Activated naive CD4-positive, alpha-beta T cell (primary cell): ENCODE measurements around the gene YY1.
"Not testable (repeated sequence)": the region's sequence is repeated elsewhere in the genome, so short reads cannot be mapped to it uniquely, and the experiment has no call there.

Experiments used
- DNase-seq, 4 experiments: peaks; one replicate each; lab custom pipeline; 2025; lab: John Stamatoyannopoulos, UW

YY1 gene

DNA sequence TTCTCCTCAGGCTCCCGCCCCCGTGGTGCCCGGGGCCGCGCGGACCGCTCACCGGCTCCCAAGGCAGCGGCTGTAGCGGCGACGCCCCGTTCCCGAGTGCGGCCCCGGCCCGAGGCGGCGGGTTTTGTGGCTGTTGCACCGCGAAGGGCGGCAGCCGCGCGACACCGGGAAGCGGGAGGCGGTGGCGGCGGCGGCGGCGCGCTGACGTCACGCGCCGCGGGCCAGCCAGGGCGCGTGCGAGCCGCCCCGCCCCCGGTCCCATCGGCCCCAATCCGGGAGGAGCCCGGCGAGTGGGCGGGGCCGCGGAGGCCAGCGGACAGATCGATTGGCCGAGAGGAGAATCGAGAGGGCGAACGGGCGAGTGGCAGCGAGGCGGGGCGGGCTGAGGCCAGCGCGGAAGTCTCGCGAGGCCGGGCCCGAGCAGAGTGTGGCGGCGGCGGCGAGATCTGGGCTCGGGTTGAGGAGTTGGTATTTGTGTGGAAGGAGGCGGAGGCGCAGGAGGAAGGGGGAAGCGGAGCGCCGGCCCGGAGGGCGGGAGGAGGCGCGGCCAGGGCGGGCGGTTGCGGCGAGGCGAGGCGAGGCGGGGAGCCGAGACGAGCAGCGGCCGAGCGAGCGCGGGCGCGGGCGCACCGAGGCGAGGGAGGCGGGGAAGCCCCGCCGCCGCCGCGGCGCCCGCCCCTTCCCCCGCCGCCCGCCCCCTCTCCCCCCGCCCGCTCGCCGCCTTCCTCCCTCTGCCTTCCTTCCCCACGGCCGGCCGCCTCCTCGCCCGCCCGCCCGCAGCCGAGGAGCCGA is at the start of gene YY1:
YY1 (plus strand) TSS at position 726 of the 792 bp plus-strand sequence. CDS start 101 bp downstream, outside the sequence.
- peak; percentile 93 to 99 (median 97) for DNase-seq

- no peak for DNase-seq
These were observed 48.8 kb upstream of the YY1 start for GRCh38 chr14:100190126-100190525.

- no peak for DNase-seq
These were observed 47.2 kb upstream of the YY1 start for GRCh38 chr14:100191584-100192249.

GRCh38 chr14:100192250-100192671 is 46.7 kb upstream of the YY1 start:
- DNase-seq = no peak

GRCh38 chr14:100192672-100193416 is 46.1 kb upstream of the YY1 start:
- DNase-seq = peak; percentile 98 to 100 (median 99)

DNA sequence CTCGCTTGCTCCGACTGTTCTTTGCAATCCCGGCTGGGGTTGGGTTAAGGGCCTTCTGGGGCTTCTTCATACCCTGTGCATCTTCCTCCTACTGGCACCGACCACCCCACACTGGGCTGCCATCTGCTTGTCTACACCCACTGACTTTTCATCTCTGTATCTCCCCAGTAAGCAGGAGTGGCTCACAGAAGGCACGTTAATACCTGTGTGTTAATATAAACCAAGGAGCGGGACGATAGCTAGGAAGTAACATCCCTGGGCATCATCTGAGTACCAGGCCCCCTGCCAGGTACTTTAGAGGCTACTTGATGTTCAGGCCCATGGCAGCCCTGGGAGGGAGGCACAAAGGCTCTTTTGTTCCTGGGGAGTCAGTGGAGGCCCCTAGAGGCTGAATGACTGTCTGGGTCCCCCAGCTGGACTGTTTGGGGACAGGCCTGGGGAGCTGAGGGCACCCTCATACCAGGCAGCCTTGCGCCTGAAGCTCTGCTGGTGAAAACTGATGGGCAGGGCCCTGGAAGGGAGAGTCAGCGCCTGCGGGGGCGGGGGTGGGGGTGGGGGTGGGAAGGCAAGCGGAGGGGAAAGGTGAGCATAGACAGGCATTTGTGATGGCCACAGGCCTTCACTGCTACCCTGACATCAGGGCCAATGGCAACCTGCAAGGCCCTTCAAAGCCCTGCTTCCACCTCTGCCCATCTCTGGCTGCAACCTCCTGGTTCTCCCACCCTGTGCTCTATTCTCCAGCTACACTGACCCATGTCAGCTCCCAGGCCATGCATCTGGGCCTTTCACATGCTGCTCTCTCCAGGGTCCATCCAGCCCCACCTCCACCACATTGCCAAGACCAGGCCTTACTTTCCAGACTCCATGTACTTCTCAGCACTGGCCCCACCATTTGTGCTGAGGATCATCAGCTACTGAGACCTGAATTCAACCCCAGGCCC is 45.3 kb upstream of the YY1 start:
- DNase-seq = no peak

- DNase-seq = no peak
These were observed 39.6 kb upstream of the YY1 start for GRCh38 chr14:100199240-100199860.

- DNase-seq = no peak
These were observed 38.6 kb upstream of the YY1 start for GRCh38 chr14:100200311-100200710.

- DNase-seq = no peak
These were observed 37.2 kb upstream of the YY1 start for GRCh38 chr14:100201701-100202100.

DNA sequence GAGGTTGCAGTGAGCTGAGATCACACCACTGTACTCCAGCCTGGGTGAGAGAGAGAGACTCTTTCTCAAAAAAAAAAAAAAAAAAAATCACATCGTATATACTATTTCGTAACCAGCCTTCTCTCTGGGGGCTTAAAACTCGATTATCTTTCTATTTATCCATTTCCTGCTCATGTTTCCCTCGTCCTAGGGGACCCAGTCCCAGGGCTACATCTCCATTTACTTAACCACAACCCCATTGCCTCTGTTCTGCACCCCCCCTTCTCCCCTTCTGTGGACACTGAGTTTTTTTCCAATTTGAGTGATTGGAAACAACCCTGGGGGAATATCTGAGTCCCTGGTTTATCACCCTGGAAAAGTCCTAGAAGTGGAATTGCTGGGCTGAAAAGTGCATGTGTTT is 36.2 kb upstream of the YY1 start:
- DNase-seq = no peak

DNA sequence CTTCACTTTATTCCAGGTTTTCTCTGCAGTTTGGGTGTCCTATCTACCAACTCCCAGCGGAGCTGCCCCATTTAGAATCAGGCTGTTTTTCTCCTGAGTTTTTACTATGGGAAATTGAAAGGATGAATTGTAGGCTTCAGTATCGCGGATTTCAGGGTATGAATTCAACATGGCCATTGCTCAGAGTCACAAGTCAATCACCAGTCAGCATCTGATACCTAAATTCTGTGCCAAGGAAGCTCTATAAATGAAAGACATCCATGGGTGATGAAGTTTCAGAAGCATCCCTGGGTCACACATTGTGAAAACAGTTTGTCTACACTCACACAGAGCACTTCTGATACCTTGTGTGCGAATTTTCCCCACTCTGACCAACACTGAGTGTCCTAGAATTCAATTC is 35.8 kb upstream of the YY1 start:
- no peak for DNase-seq

DNA sequence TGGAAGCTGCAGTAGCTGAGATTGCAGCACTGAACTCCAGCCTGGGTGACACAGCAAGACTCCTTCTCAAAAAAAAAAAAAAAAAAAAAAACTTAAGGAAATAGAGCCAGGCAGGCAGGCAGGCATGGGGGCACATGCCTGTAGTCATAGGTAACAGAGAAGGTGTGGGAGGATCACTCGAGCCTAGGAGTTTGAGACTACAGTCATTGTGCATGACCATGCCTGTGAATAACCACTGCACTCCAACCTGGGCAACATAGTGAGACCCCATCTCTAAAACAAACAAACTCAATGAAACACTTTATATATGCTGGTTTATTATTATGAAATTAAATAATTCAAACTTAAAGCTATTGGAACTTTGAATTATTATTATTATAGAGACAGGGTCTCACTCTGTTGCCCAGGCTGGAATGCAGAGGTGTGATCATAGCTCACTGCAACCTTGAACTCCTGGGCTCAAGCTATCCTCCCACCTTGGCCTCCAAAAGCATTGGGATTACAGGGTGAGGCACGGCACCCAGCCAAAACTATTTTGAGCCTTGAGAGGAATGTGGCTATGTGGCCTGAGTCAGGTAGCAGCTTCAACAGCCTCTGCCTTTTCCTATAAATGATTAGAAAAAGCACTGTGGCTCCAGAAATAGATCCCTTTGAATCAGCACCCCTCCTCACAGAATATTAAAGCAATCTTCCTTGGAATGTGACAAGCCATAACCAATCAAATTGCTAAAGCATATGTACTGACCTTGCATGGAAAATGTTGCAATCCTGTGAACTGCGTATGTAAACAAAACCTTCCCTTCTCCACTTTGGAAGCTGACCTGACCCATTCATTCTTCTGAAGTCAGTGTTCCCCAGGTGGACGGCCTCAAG is 34.7 kb upstream of the YY1 start:
- no peak for DNase-seq

DNA sequence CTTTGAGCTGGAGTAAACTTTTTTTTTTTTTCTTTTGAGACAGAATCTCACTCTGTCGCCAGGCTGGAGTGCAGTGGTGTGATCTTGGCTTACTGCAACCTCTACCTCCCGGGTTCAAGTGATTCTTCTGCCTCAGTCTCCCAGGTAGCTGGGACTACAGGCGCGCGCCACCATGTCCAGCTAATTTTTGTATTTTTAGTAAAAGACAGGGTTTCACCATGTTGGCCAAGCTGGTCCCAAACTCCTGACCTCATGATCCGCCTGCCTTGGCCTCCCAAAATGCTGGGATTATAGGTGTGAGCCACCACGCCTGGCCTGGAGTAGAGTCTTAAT is 34.1 kb upstream of the YY1 start:
- not testable (repeated sequence) for DNase-seq

DNA sequence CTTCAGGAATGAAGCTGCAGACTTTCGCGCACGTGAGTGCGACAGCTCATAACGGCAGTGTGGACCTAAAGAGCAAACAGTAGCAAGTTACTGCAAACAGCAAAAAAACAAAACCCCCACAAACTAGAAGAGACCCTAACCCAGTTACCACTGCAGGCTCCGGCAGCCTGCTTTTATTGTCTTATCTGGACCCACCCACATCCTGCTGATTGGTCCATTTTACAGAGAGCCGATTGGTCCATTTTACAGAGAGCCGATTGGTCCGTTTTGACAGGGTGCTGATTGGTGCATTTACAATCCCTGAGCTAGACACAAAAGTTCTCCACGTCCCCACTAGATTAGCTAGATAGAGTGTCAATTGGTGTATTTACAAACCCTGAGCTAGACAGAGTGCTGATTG is 31.4 kb upstream of the YY1 start:
- DNase-seq = not testable (repeated sequence)

DNA sequence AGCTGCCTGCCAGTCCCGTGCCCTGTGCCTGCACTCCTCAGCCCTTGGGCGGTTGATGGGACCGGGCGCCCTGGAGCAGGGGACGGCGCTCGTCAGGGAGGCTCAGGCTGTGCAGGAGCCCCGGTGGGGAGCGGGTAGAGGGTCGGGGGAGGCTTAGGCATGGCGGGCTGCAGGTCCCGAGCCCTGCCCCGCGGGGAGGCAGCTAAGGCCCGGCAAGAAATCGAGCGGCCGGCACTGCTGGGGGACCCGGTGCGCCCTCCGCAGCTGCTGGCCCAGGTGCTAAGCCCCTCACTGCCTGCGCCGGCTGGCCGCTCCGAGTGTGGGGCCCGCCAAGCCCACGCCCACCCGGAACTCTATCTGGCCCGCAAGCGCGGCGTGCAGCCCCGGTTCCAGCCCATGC is 30.8 kb upstream of the YY1 start:
- DNase-seq = not testable (repeated sequence)

GRCh38 chr14:100211366-100211765 is 27.6 kb upstream of the YY1 start:
- DNase-seq = no peak

GRCh38 chr14:100211893-100212292 is 27.1 kb upstream of the YY1 start:
- DNase-seq = no peak

DNA sequence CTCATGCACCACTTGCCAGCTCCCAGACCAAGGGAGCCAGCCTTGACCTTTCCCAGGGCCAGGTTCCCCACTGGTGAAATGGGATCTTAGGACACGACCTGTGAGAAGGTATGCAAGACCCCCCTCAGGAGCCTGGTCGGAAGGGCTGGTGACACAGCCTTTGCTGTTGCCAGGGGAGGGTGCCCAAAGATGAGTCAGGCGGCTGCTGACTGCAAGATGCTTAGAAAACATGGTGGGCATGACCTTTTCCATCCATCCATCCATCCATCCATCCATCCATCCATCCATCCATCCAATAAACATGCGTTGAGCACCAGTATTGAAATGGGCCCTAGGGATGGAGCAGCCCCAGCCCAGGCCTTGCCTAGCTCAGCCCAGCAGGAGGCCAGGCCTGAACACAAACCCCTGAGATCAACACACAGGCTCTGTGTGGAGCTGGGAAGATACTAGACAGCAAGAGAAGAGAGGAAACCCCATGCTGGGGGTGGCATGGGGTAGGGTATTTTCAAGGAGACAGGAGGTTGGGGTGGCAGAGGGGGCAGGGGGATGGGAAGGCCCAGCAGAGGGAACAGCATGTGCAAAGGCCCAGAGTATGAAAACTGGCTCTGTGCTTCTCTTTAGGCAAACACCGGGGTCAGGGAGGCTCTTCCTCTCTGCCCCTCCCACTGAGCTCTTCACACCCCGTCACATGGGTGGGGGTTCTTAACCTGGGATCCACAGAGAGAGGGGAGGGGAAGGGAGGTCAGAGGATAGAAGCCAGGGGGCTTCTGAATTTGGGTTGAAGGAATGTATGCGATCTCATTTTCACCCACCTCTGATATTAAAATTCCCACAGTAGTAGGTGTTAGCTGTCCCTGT is 26.2 kb upstream of the YY1 start:
- no peak for DNase-seq

GRCh38 chr14:100213587-100213955 is 25.4 kb upstream of the YY1 start:
- no peak for DNase-seq
